K562 (cell line): ENCODE results near the gene WWOX. TPM values are rescaled to one million over a fixed set of nuclear protein-coding genes. Genes with fewer than 3 reads are reported as not detected.

Experiments used
- ATAC-seq: fragments of 200-7000 bp; cut with Tn5 transposase; 3 replicates; pipeline ENCODE4 v1.9.1; 2020; ENCODE audit warnings: moderate library complexity
- BruUV-seq: library from RNA; stranded (reverse); fragments of 400-500 nt; replicated peaks from 2 replicates; lab custom pipeline; 2021; lab: Mats Ljungman, UMichigan
- CTCF ChIA-PET: fragments of 300-600 bp; formaldehyde crosslinking; extraction: SDS; loops from one replicate; lab custom pipeline; 2021; ENCODE audit warnings: low intra/inter-chr PET ratio; lab: Yijun Ruan, JAX
- POLR2A ChIA-PET: fragments of 300-600, 350-650 bp; sonication (Branson Sonifier 250); formaldehyde crosslinking; extraction: SDS; loops from one replicate; lab custom pipeline; 2021; ENCODE audit warnings: antibody characterized with exemption, inconsistent platforms; lab: Yijun Ruan, JAX
- DNase-seq, 4 experiments: peaks; one replicate each; pipeline versions ENCODE4 v3.0.0 to v3.0.0-alpha.2; 2011 to 2018; ENCODE audit warnings: low spot score in 3 of 4, mixed read lengths in 3 of 4; ENCODE audit errors: extremely low read depth in 1 of 4
- FAIRE-seq: peaks from 2 replicates; lab custom pipeline; 2011; peaks lifted over from hg19 to GRCh38; lab: Jason Lieb, UNC
- H2AFZ ChIP-seq: 2 replicates; pipeline ENCODE4 v1.6.0; 2011; ENCODE audit warnings: low read depth, low read length, control low read depth, inconsistent platforms
- H3K27ac ChIP-seq: fragments of 200-600 bp; 3 replicates; pipeline ENCODE4 v1.8.0; 2011; ENCODE audit warnings: low read depth, mild to moderate bottlenecking, control low read depth, inconsistent platforms, low read length, moderate library complexity, mixed read lengths; ENCODE audit errors: extremely low read depth
- H3K27me3 ChIP-seq, 2 experiments: fragments of 300-600 bp in 1 of 2; 2 replicates in 1 of 2; 3 replicates in 1 of 2; pipeline versions ENCODE4 v1.6.0 to v1.8.0; 2011; ENCODE audit warnings: inconsistent platforms in 2 of 2, low read length in 2 of 2, mild to moderate bottlenecking in 1 of 2, mixed read lengths in 1 of 2, moderate library complexity in 1 of 2; ENCODE audit not compliant: control insufficient read depth in 2 of 2, insufficient read depth in 2 of 2
- H3K36me3 ChIP-seq: fragments of 300-600 bp; 3 replicates; pipeline ENCODE4 v1.8.0; 2011; ENCODE audit warnings: mild to moderate bottlenecking, low read length, inconsistent platforms; ENCODE audit not compliant: control insufficient read depth, insufficient read depth
- H3K4me1 ChIP-seq, 2 experiments: fragments of 200-600 bp in 1 of 2; replicated peaks in 1 of 2; 2 replicates in 1 of 2; 3 replicates in 1 of 2; pipeline versions ENCODE4 v1.5.1 to v1.8.0; 2011; ENCODE audit warnings: inconsistent platforms in 2 of 2, low read length in 2 of 2, mild to moderate bottlenecking in 1 of 2, mixed read lengths in 1 of 2, moderate library complexity in 1 of 2; ENCODE audit not compliant: control insufficient read depth in 2 of 2, insufficient read depth in 2 of 2
- H3K4me2 ChIP-seq: 2 replicates; pipeline ENCODE4 v1.6.1; 2011; ENCODE audit warnings: low read length, control low read depth, inconsistent platforms, mixed read lengths; ENCODE audit not compliant: insufficient read depth
- H3K4me3 ChIP-seq: fragments of 200-600 bp; sonication (generic), shearing (Covaris generic); 2 replicates; pipeline ENCODE4 v1.5.1; 2016; ENCODE audit warnings: control low read depth, inconsistent platforms
- H3K79me2 ChIP-seq: fragments of 200-600 bp; 3 replicates; pipeline ENCODE4 v1.8.0; 2011; ENCODE audit warnings: low read length, inconsistent platforms; ENCODE audit not compliant: control insufficient read depth, insufficient read depth
- H3K9ac ChIP-seq, 2 experiments: 2 replicates each; pipeline versions ENCODE4 v1.6.0 to v1.6.1; 2011; ENCODE audit warnings: low read depth in 2 of 2, low read length in 2 of 2, control low read depth in 1 of 2, inconsistent platforms in 1 of 2, mild to moderate bottlenecking in 1 of 2, mixed read lengths in 1 of 2; ENCODE audit not compliant: insufficient read depth in 1 of 2
- H3K9me1 ChIP-seq: one replicate; pipeline ENCODE4 v1.6.0; 2011; ENCODE audit warnings: inconsistent platforms, mild to moderate bottlenecking, low read length, moderate library complexity; ENCODE audit not compliant: control insufficient read depth, insufficient read depth
- H3K9me3 ChIP-seq: replicated peaks from 2 replicates; pipeline ENCODE4 v1.5.1; 2011; ENCODE audit warnings: low read depth, low read length, inconsistent platforms; ENCODE audit not compliant: control insufficient read depth, insufficient read depth
- H4K20me1 ChIP-seq: replicated peaks from 2 replicates; pipeline ENCODE4 v1.6.1; 2011; ENCODE audit warnings: low read length, inconsistent platforms, mixed read lengths; ENCODE audit not compliant: control insufficient read depth, insufficient read depth
- GATA2 ChIP-seq: sonication (generic); formaldehyde crosslinking; IDR thresholded peaks from 2 replicates; pipeline ENCODE4 v1.4.0; 2020; ENCODE audit warnings: mild to moderate bottlenecking, missing genetic modification reagents
- GMEB1 ChIP-seq: fragments of 250-450 bp; sonication (Bioruptor Pico); IDR thresholded peaks from 2 replicates; pipeline ENCODE4 v1.4.0; 2020; ENCODE audit warnings: mild to moderate bottlenecking
- HINFP ChIP-seq: fragments of 450-650 bp; conservative IDR thresholded peaks from 2 replicates; pipeline ENCODE4 v1.6.1; 2016; ENCODE audit warnings: missing genetic modification characterization, low read depth, mild to moderate bottlenecking, control low read depth, missing compliant biosample characterization
- HSF4 ChIP-seq: fragments of 250-450 bp; sonication (Bioruptor Pico); IDR thresholded peaks from 2 replicates; pipeline ENCODE4 v2.1.2; 2022; ENCODE audit warnings: mild to moderate bottlenecking, moderate library complexity, borderline replicate concordance
- MCM2 ChIP-seq: fragments of 450-650 bp; IDR thresholded peaks from 2 replicates; pipeline ENCODE4 v1.6.1; 2017; ENCODE audit warnings: low read depth, mild to moderate bottlenecking
- MEIS2 ChIP-seq: fragments of 450-650 bp; IDR thresholded peaks from 2 replicates; pipeline ENCODE4 v1.6.1; 2014; ENCODE audit warnings: mild to moderate bottlenecking; ENCODE audit not compliant: partially characterized antibody
- PRDM10 ChIP-seq: fragments of 450-650 bp; IDR thresholded peaks from 2 replicates; pipeline ENCODE4 v1.6.1; 2018; ENCODE audit not compliant: partially characterized antibody
- RBM15 ChIP-seq: fragments of 200-400 bp; formaldehyde crosslinking; IDR thresholded peaks from 2 replicates; pipeline ENCODE4 v1.6.1; 2018; ENCODE audit warnings: mild to moderate bottlenecking, low read length, moderate library complexity; ENCODE audit not compliant: insufficient read depth
- RBM25 ChIP-seq: fragments of 200-400 bp; formaldehyde crosslinking; IDR thresholded peaks from 2 replicates; pipeline ENCODE4 v1.6.1; 2018; ENCODE audit warnings: low read length, low read depth, moderate library complexity; ENCODE audit not compliant: severe bottlenecking
- ZNF511 ChIP-seq: sonication (generic); formaldehyde crosslinking; IDR thresholded peaks from 2 replicates; pipeline ENCODE4 v1.8.0; 2022; ENCODE audit warnings: mild to moderate bottlenecking, missing genetic modification reagents
- WGBS: fragments of 100-300 bp; shearing (Covaris generic); methylation state at CpG from one replicate; pipeline ENCODE4 v1.1.6; 2016; ENCODE audit warnings: low coverage, mixed read lengths; ENCODE audit not compliant: insufficient coverage; ENCODE audit errors: missing lambda C conversion rate; 5-methylcytosine and 5-hydroxymethylcytosine counted together
- in situ Hi-C: fragments of 300-500 bp; cut with MboI; formaldehyde crosslinking; loops from 4 replicates; pipeline ENCODE4 v1.15.0; 2018; ENCODE audit warnings: inconsistent platforms, mixed read lengths
- intact Hi-C: fragments of 100-400 bp; cut with micrococcal nuclease; formaldehyde crosslinking; loops from 2 replicates; pipeline ENCODE4 v1.14.2; 2022
- polyA plus RNA-seq, 8 experiments: library from polyadenylated mRNA; depleted of rRNA in 4 of 8; stranded (reverse) in 5 of 8; unstranded in 3 of 8; fragments of >200 nt; fragmentation: Nextera tagmentation in 2 of 8; fragmentation: Illumina TruSeq in 1 of 8; extraction: Ambion mirVana in 2 of 8; extraction: Trizol in 1 of 8; gene quantifications; 2 replicates each; pipeline versions ENCODE4 v1.2.1 to v1.2.3, GENCODE V29; 2011 to 2014; ENCODE audit warnings: inconsistent platforms in 1 of 8, missing spikeins in 1 of 8
- total RNA-seq, 7 experiments: library from RNA; depleted of rRNA in 6 of 7; stranded (reverse); fragments of >200 nt in 6 of 7; fragmentation: Illumina TruSeq in 2 of 7; extraction: Trizol in 2 of 7; gene quantifications; 2 replicates each; pipeline versions ENCODE4 v1.2.1 to v1.2.3, GENCODE V29; 2011 to 2021; ENCODE audit warnings: low replicate concordance in 1 of 7

The WWOX gene
- total and polyA plus RNA-seq, 9 of the 15 experiments (the other 6 are each of a cell fraction or from before 2014, with no cell fraction given) = 1.6 to 22.7 (median 8.1) TPM

- TF ChIP-seq ZNF511 (CRISPR knock-in tag) (no peak), HINFP (tag) (no peak), MEIS2 (no peak), RBM25 (no peak)
Observed at GRCh38 chr16:78773291-78773702, 673.8 kb downstream of the WWOX start (continued).

- H3K4me2 ChIP-seq = no peak overlapping the region
- 0% methylated on average over 4 of the region's 4 CpGs for WGBS
- no peaks in the 10 kb centered on the region for H3K9me3 ChIP-seq
- peaks cover 4% of the 10 kb centered on the region; the same call in 1 of the 2 replicates for H4K20me1 ChIP-seq
- in situ Hi-C loops = no loop called here
- ChIA-PET POLR2A (no interaction called here), CTCF (no interaction called here)
- DNase-seq = no peak
- no peak overlapping the region for H3K27ac ChIP-seq
- no TSS peak for BruUV-seq
- no peak overlapping the region for H3K4me3 ChIP-seq
- no peak for FAIRE-seq
- H3K79me2 ChIP-seq = no peaks in the 10 kb centered on the region
- H3K36me3 ChIP-seq = no peaks in the 10 kb centered on the region
- no peak overlapping the region for H2AFZ ChIP-seq
- intact Hi-C loops = loop anchor here (5.0 kb wide), 2 partner anchors 66 to 651 kb away; no protein-coding TSS in a partner anchor
- no peak overlapping the region for H3K9ac ChIP-seq
- no peak for ATAC-seq
- 0 out of 5 replicates have a peak, but pooled peaks cover 2 to 7% of the 10 kb centered on the region in 2 experiments for H3K27me3 ChIP-seq
- H3K4me1 ChIP-seq = no peaks in the 10 kb centered on the region
- no peaks in the 10 kb centered on the region for H3K9me1 ChIP-seq
- TF ChIP-seq PRDM10 (no peak), GATA2 (no peak), HSF4 (CRISPR knock-in tag) (no peak), MCM2 (no peak), RBM15 (no peak), GMEB1 (CRISPR knock-in tag) (no peak)
Observed at GRCh38 chr16:78773706-78774105, 674.3 kb downstream of the WWOX start.
